HK-2 (cell line): ENCODE data around the gene TAF7L.

Experiments
- DNase-seq: peaks from one replicate; pipeline ENCODE4 v3.0.0-alpha.2; 2018; ENCODE audit not compliant: unreplicated experiment

The TAF7L gene

GRCh38 chrX:101220662-101221260 is 70.4 kb downstream of the TAF7L start:
- DNase-seq = no peak

- DNase-seq = no peak
Observed at GRCh38 chrX:101219864-101220346, 71.2 kb downstream of the TAF7L start.

- no peak for DNase-seq
Observed at GRCh38 chrX:101219116-101219863, 71.8 kb downstream of the TAF7L start, which contains the start of gene DRP2. Gene DRP2 (plus strand): TSS chrX:101219786. CDS start chrX:101231648, 11,862 bp downstream.
